ENCODE results near the gene MALSU1. TPM values are rescaled to one million over a fixed set of nuclear protein-coding genes. Genes with fewer than 3 reads are reported as not detected.

Gene MALSU1
- total RNA-seq, 4 donors from 2014 or later: 35.7 to 80.2 (median 41.7) TPM

GRCh38 chr7:23293500-23294073, 5.6 kb upstream of the MALSU1 start:
- H3K36me3 ChIP-seq: no peaks in the 10 kb centered on the region
- TF ChIP-seq CTCF (IDR thresholded peaks at IDR 0.05) (no peak), POLR2A (IDR thresholded peaks at IDR 0.05) (no peak), POLR2AphosphoS5 (IDR thresholded peaks at IDR 0.05) (no peak), EP300 (IDR thresholded peaks at IDR 0.05) (no peak)
- no peak for DNase-seq (ENCODE audit: low spot score in 2 of 2)
- no peaks in the 10 kb centered on the region for H3K9me3 ChIP-seq
- no peaks in the 10 kb centered on the region for H3K27me3 ChIP-seq
- H3K4me3 ChIP-seq: no peak overlapping the region
- no peak overlapping the region for H3K27ac ChIP-seq
- peaks cover 6% of the 10 kb centered on the region for H3K4me1 ChIP-seq
- WGBS: 76% methylated on average over 12 of the region's 12 CpGs

- no peaks in the 10 kb centered on the region for H3K36me3 ChIP-seq
- WGBS: 91% methylated on average over 6 of the region's 6 CpGs
- DNase-seq (ENCODE audit: low spot score in 2 of 2): no peak
- no peak overlapping the region for H3K27ac ChIP-seq
- no peak overlapping the region for H3K4me3 ChIP-seq
- no peaks in the 10 kb centered on the region for H3K27me3 ChIP-seq
- H3K4me1 ChIP-seq: peaks cover 10% of the 10 kb centered on the region
- no peak for TF ChIP-seq POLR2AphosphoS5 (IDR thresholded peaks at IDR 0.05)
- TF ChIP-seq POLR2A (IDR thresholded peaks at IDR 0.05): no peak
- TF ChIP-seq EP300 (IDR thresholded peaks at IDR 0.05): no peak
- TF ChIP-seq CTCF (IDR thresholded peaks at IDR 0.05): no peak
- H3K9me3 ChIP-seq: no peaks in the 10 kb centered on the region
These were observed 4.4 kb upstream of the MALSU1 start for GRCh38 chr7:23294549-23295400.

- Histone ChIP-seq H3K27me3 (no peaks in the 10 kb centered on the region), H3K27ac (no peak overlapping the region), H3K4me3 (no peak overlapping the region), H3K9me3 (no peaks in the 10 kb centered on the region), H3K36me3 (no peaks in the 10 kb centered on the region), H3K4me1 (peaks cover 16% of the 10 kb centered on the region)
- DNase-seq (ENCODE audit: low spot score in 2 of 2): no peak
- TF ChIP-seq POLR2AphosphoS5 (IDR thresholded peaks at IDR 0.05) (no peak), CTCF (IDR thresholded peaks at IDR 0.05) (no peak), EP300 (IDR thresholded peaks at IDR 0.05) (no peak), POLR2A (IDR thresholded peaks at IDR 0.05) (no peak)
These were observed 3.8 kb upstream of the MALSU1 start for GRCh38 chr7:23295401-23295697.

- DNase-seq (ENCODE audit: low spot score in 2 of 2): no peak
- 33% methylated on average over 11 of the region's 11 CpGs for WGBS
- no peaks in the 10 kb centered on the region for H3K9me3 ChIP-seq
- H3K27ac ChIP-seq: peak overlapping the region; percentile 82
- no peaks in the 10 kb centered on the region for H3K27me3 ChIP-seq
- peaks cover 35% of the 10 kb centered on the region for H3K4me1 ChIP-seq
- TF ChIP-seq POLR2A (IDR thresholded peaks at IDR 0.05): no peak
- TF ChIP-seq CTCF (IDR thresholded peaks at IDR 0.05): no peak
- TF ChIP-seq EP300 (IDR thresholded peaks at IDR 0.05): no peak
- TF ChIP-seq POLR2AphosphoS5 (IDR thresholded peaks at IDR 0.05): no peak
- peaks cover 15% of the 10 kb centered on the region for H3K36me3 ChIP-seq
- peak overlapping the region; percentile 92 for H3K4me3 ChIP-seq
These were observed 828 bp upstream of the MALSU1 start for GRCh38 chr7:23298141-23298881.

- H3K4me1 ChIP-seq: peaks cover 36% of the 10 kb centered on the region
- peaks cover 15% of the 10 kb centered on the region for H3K36me3 ChIP-seq
- H3K27ac ChIP-seq: peak overlapping the region; percentile 82
- TF ChIP-seq POLR2A (IDR thresholded peaks at IDR 0.05): no peak
- TF ChIP-seq EP300 (IDR thresholded peaks at IDR 0.05): no peak
- no peak for TF ChIP-seq CTCF (IDR thresholded peaks at IDR 0.05)
- no peak for TF ChIP-seq POLR2AphosphoS5 (IDR thresholded peaks at IDR 0.05)
- 6% methylated on average over 12 of the region's 12 CpGs for WGBS
- peak overlapping the region; percentile 92 for H3K4me3 ChIP-seq
- H3K9me3 ChIP-seq: no peaks in the 10 kb centered on the region
- DNase-seq (ENCODE audit: low spot score in 2 of 2): no peak
- no peaks in the 10 kb centered on the region for H3K27me3 ChIP-seq
These were observed 696 bp downstream of the MALSU1 start for GRCh38 chr7:23299770-23300300.
